Psoas muscle (tissue), 8 donors: ENCODE results near the gene CDC16. TPM values are rescaled to one million over a fixed set of nuclear protein-coding genes. Genes with fewer than 3 reads are reported as not detected.

Experiments
- ATAC-seq, 4 donors: fragments of 200-7000 bp; cut with Tn5 transposase; one replicate each; pipeline ENCODE4 v1.9.1; 2020; ENCODE audit warnings: moderate library complexity in 3 of 4, mild to moderate bottlenecking in 2 of 4
- DNase-seq, 2 donors: peaks; one replicate each; pipeline ENCODE4 v3.0.0-alpha.2; 2020
- H3K27ac ChIP-seq: fragments of 200-600 bp; one replicate; pipeline ENCODE4 v1.8.0; 2022
- H3K27me3 ChIP-seq, 3 donors: fragments of 200-600 bp in 1 of 3; one replicate each; pipeline versions ENCODE4 v1.6.1 to v1.8.0; 2013 to 2022; ENCODE audit warnings: low read length in 2 of 3, mild to moderate bottlenecking in 2 of 3, moderate library complexity in 1 of 3; ENCODE audit not compliant: insufficient read depth in 3 of 3
- H3K36me3 ChIP-seq, 2 donors: fragments of 200-600 bp in 1 of 2; one replicate each; pipeline versions ENCODE4 v1.6.1 to v1.8.0; 2013 to 2022; ENCODE audit warnings: low read depth in 1 of 2, mild to moderate bottlenecking in 1 of 2, moderate library complexity in 1 of 2; ENCODE audit not compliant: insufficient read depth in 1 of 2
- H3K4me1 ChIP-seq: fragments of 200-600 bp; one replicate; pipeline ENCODE4 v1.8.0; 2022
- H3K4me3 ChIP-seq: fragments of 200-600 bp; one replicate; pipeline ENCODE4 v1.8.0; 2022; ENCODE audit warnings: mild to moderate bottlenecking
- H3K9me3 ChIP-seq: fragments of 200-600 bp; one replicate; pipeline ENCODE4 v1.8.0; 2022
- CTCF ChIP-seq: fragments of 200-600 bp; IDR thresholded peaks from one replicate; pipeline ENCODE4 v1.8.0; 2022; ENCODE audit warnings: antibody characterized with exemption
- WGBS, 3 donors: extraction: QIAGEN DNeasy Blood & Tissue Kit; methylation state at CpG; one replicate each; pipeline versions ENCODE4 v1.1.6 to v1.1.7; 2013; 5-methylcytosine and 5-hydroxymethylcytosine counted together
- intact Hi-C, 2 donors: fragments of 100-400 bp; cut with DNase I; formaldehyde crosslinking; loops; one replicate each; pipeline versions ENCODE4 v1.11.0 to v1.14.2; 2022
- polyA plus RNA-seq, 3 donors: library from polyadenylated mRNA; stranded (reverse); fragments of 200-250 nt; gene quantifications; one replicate each; pipeline ENCODE4 v1.2.3, GENCODE V29; 2013
- total RNA-seq, 4 donors: library from RNA; stranded (reverse); fragmentation: NEBNext Ultra II Directional in 2 of 4; extraction: Animal tissue kit (Norgen Biotek cat#: 25700) in 2 of 4; gene quantifications; one replicate each; pipeline versions ENCODE4 v1.2.1 to v1.2.4, GENCODE V29; 2021 to 2023
- donor health status: healthy with polysubstance abuse.
- donor health status: DM: no; HTN: no; CAD: no; lungs with moderate emphysema.
- donor health status: Bipolar disorder and iron deficiency.
- donor health status: healthy.
- donor health status: DM: yes; HTN: yes; CAD: no.
- donor health status: DM: no; HTN: no; CAD: no.
- donor health status: DM: no; HTN: no; CAD: no.
- donor health status: DM: yes; HTN: yes; CAD: no.

The CDC16 gene
- total and polyA plus RNA-seq, 7 donors = 29.6 to 59.6 (median 41.7) TPM

- Histone ChIP-seq H3K4me3 (no peak overlapping the region), H3K27ac (no peak overlapping the region), H3K36me3 (peaks cover 8 to 96% of the 10 kb centered on the region in 2 donors), H3K4me1 (no peaks in the 10 kb centered on the region), H3K27me3 (no peaks in the 10 kb centered on the region), H3K9me3 (no peaks in the 10 kb centered on the region)
- intact Hi-C loops = no loop called here
- TF ChIP-seq CTCF = no peak
- 97 to 98% (median 97%) methylated on average over 5 of the region's 5 CpGs for WGBS, 3 donors
- ATAC-seq (no peak), DNase-seq (no peak)
Measured at GRCh38 chr13:114266241-114266640, 31.5 kb downstream of the CDC16 start.

- H3K27ac ChIP-seq = no peak overlapping the region
- intact Hi-C loops = no loop called here
- peaks cover 14 to 96% of the 10 kb centered on the region in 2 donors for H3K36me3 ChIP-seq
- no peaks in the 10 kb centered on the region for H3K27me3 ChIP-seq
- no peak for DNase-seq
- TF ChIP-seq CTCF = no peak
- no peak for ATAC-seq
- H3K4me3 ChIP-seq = no peak overlapping the region
- H3K4me1 ChIP-seq = no peaks in the 10 kb centered on the region
- WGBS, 3 donors = 93 to 94% (median 94%) methylated on average over 6 of the region's 6 CpGs
- H3K9me3 ChIP-seq = no peaks in the 10 kb centered on the region
Measured at GRCh38 chr13:114268344-114269280, 33.9 kb downstream of the CDC16 start.

GRCh38 chr13:114269281-114269770 lies 34.6 kb downstream of the CDC16 start:
- TF ChIP-seq CTCF = no peak
- 85 to 90% (median 85%) methylated on average over 4 of the region's 4 CpGs for WGBS, 3 donors
- H3K4me3 ChIP-seq = no peak overlapping the region

GRCh38 chr13:114272977-114273376 lies 38.3 kb downstream of the CDC16 start:
- no peak overlapping the region for H3K4me3 ChIP-seq
- no peaks in the 10 kb centered on the region for H3K27me3 ChIP-seq
- H3K9me3 ChIP-seq = no peaks in the 10 kb centered on the region
- ATAC-seq (peak in 1 of 4 donors; percentile 19), DNase-seq (no peak)
- TF ChIP-seq CTCF = no peak
- H3K36me3 ChIP-seq = peaks cover 12 to 90% of the 10 kb centered on the region in 2 donors
- intact Hi-C loops = no loop called here
- no peak overlapping the region for H3K27ac ChIP-seq
- 67 to 82% (median 78%) methylated on average over 2 of the region's 2 CpGs for WGBS, 3 donors
- no peaks in the 10 kb centered on the region for H3K4me1 ChIP-seq

More at GRCh38 chr13:114269281-114269770, 34.6 kb downstream of the CDC16 start:
- intact Hi-C loops = no loop called here
- Histone ChIP-seq H3K36me3 (peaks cover 14 to 96% of the 10 kb centered on the region in 2 donors), H3K27me3 (no peaks in the 10 kb centered on the region), H3K4me1 (no peaks in the 10 kb centered on the region), H3K9me3 (no peaks in the 10 kb centered on the region), H3K27ac (no peak overlapping the region)
- DNase-seq (no peak), ATAC-seq (no peak)
